Endothelial cell (in vitro differentiated cells): ENCODE results near the gene RCBTB1. TPM values are rescaled to one million over a fixed set of nuclear protein-coding genes. Genes with fewer than 3 reads are reported as not detected.
"Not testable (repeated sequence)": the region's sequence is repeated elsewhere in the genome, so short reads cannot be mapped to it uniquely, and the experiment has no call there.

Experiments used
- DNase-seq: peaks from one replicate; pipeline ENCODE4 v3.0.0; 2021; ENCODE audit warnings: low spot score
- H3K27ac Mint-ChIP-seq: one replicate; pipeline ENCODE4 v1.8.0; 2021; ENCODE audit warnings: mixed read lengths, inconsistent platforms; ENCODE audit not compliant: unreplicated experiment
- H3K27me3 Mint-ChIP-seq: one replicate; pipeline ENCODE4 v1.8.0; 2021; ENCODE audit warnings: mild to moderate bottlenecking, moderate library complexity, mixed read lengths, inconsistent platforms; ENCODE audit not compliant: unreplicated experiment
- H3K36me3 Mint-ChIP-seq: one replicate; pipeline ENCODE4 v1.8.0; 2021; ENCODE audit warnings: mild to moderate bottlenecking, low read depth, mixed read lengths, inconsistent platforms; ENCODE audit not compliant: unreplicated experiment
- H3K4me1 Mint-ChIP-seq: one replicate; pipeline ENCODE4 v1.8.0; 2021; ENCODE audit warnings: mild to moderate bottlenecking, mixed read lengths, inconsistent platforms; ENCODE audit not compliant: unreplicated experiment
- H3K4me3 Mint-ChIP-seq: one replicate; pipeline ENCODE4 v1.8.0; 2021; ENCODE audit warnings: mild to moderate bottlenecking, mixed read lengths, inconsistent platforms; ENCODE audit not compliant: unreplicated experiment
- H3K9me3 Mint-ChIP-seq: one replicate; pipeline ENCODE4 v1.8.0; 2021; ENCODE audit warnings: mixed read lengths, inconsistent platforms; ENCODE audit not compliant: unreplicated experiment
- total RNA-seq: library from RNA; stranded (reverse); fragmentation: NEBNext Ultra II Directional; extraction: Animal tissue kit (Norgen Biotek cat#: 25700); gene quantifications from one replicate; pipeline ENCODE4 v1.2.1, GENCODE V29; 2021; ENCODE audit not compliant: unreplicated experiment
- TF ChIP-seq, protein P1 (sequence below): fragments of 200-600 bp; sonication (generic); IDR thresholded peaks from one replicate; pipeline ENCODE4 v1.5.0; 2021; ENCODE audit warnings: antibody characterized with exemption; ENCODE audit not compliant: unreplicated experiment

Gene RCBTB1
- total RNA-seq, 1 donor from 2014 or later = 41.2 TPM

DNA sequence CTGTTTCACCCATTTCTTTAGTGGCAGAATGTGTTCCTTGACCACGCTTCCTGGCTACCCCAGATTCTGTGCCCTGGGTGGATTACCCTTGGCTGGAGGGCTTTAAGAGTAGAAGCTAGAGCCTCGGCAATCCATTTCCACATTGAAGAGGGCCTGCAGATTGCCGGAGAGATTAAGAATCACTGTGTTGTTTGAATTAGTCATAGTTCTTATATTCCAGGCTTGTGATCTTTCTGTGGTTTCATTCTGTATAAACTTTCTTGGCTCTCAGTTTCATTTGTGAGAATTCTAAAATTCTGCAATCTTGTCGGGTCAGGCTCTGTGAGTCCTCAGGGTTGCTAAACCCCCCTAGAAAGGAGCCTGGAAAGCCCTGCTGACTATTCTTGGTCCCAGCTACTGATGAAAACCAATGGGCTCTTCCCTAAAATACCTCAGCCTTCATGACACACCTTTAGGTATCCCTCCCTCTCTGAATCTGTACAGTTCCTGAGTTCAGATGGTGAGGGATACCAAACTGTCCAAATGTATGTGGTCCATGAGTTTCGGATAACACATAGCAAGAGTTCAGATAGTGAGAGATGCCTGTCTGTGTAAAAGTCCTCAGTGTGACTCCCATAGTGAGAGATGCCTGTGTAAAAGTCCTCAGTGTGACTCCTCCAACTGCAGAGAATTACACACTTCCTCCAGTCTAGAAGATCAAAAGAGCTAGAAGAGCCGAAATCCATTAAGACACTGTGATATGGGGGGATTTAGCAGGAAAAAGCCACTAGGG lies 85.3 kb downstream of the RCBTB1 start:
- TF ChIP-seq, protein P1, sequence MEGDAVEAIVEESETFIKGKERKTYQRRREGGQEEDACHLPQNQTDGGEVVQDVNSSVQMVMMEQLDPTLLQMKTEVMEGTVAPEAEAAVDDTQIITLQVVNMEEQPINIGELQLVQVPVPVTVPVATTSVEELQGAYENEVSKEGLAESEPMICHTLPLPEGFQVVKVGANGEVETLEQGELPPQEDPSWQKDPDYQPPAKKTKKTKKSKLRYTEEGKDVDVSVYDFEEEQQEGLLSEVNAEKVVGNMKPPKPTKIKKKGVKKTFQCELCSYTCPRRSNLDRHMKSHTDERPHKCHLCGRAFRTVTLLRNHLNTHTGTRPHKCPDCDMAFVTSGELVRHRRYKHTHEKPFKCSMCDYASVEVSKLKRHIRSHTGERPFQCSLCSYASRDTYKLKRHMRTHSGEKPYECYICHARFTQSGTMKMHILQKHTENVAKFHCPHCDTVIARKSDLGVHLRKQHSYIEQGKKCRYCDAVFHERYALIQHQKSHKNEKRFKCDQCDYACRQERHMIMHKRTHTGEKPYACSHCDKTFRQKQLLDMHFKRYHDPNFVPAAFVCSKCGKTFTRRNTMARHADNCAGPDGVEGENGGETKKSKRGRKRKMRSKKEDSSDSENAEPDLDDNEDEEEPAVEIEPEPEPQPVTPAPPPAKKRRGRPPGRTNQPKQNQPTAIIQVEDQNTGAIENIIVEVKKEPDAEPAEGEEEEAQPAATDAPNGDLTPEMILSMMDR = no peak
- no peak overlapping the region for H3K4me3 Mint-ChIP-seq
- H3K4me1 Mint-ChIP-seq = peaks cover 5% of the 10 kb centered on the region
- H3K36me3 Mint-ChIP-seq = peaks cover 3% of the 10 kb centered on the region
- no peak overlapping the region for H3K27ac Mint-ChIP-seq
- DNase-seq = no peak
- H3K9me3 Mint-ChIP-seq = no peaks in the 10 kb centered on the region
- peaks cover 8% of the 10 kb centered on the region for H3K27me3 Mint-ChIP-seq

DNA sequence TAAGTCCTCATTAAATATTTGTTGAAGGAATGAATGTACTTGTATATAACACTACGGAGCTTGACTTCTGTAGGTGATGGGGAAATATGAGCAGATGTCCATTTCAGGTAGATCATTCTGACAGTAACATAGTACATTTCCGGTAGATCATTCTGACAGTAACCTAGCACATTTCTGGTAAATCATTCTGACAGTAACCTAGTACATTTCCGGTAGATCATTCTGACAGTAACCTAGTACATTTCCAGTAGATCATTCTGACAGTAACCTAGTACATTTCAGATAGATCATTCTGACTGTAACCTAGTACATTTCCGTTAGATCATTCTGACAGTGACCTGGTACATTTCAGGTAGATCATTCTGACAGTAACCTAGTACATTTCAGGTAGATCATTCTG lies 87.2 kb downstream of the RCBTB1 start:
- Mint-ChIP-seq H3K9me3 (no peaks in the 10 kb centered on the region), H3K4me1 (peaks cover 9% of the 10 kb centered on the region), H3K36me3 (peaks cover 3% of the 10 kb centered on the region), H3K27ac (no peak overlapping the region), H3K4me3 (no peak overlapping the region), H3K27me3 (peaks cover 8% of the 10 kb centered on the region)
- no peak for DNase-seq
- TF ChIP-seq, protein P1 = no peak

GRCh38 chr13:49497272-49497671 lies 88.1 kb downstream of the RCBTB1 start:
- Mint-ChIP-seq H3K4me1 (peaks cover 6% of the 10 kb centered on the region), H3K36me3 (peaks cover 3% of the 10 kb centered on the region), H3K27ac (peak overlapping the region; percentile 27), H3K4me3 (peak overlapping the region; percentile 43), H3K27me3 (peaks cover 4% of the 10 kb centered on the region), H3K9me3 (no peaks in the 10 kb centered on the region)
- no peak for DNase-seq
- TF ChIP-seq, protein P1 = no peak

- peak overlapping the region; percentile 27 for H3K27ac Mint-ChIP-seq
- H3K9me3 Mint-ChIP-seq, DNase-seq, H3K4me1 Mint-ChIP-seq, H3K36me3 Mint-ChIP-seq, H3K27me3 Mint-ChIP-seq: not testable (repeated sequence)
- H3K4me3 Mint-ChIP-seq = peak overlapping the region; percentile 43
These were observed 88.5 kb downstream of the RCBTB1 start for GRCh38 chr13:49496837-49497236.

GRCh38 chr13:49495783-49496762 lies 89.3 kb downstream of the RCBTB1 start, which contains the start of gene PHF11:
Gene PHF11, plus strand, starts transcription at chr13:49495953. Its CDS starts 49 bp downstream, at chr13:49496002.
- no peaks in the 10 kb centered on the region for H3K9me3 Mint-ChIP-seq
- H3K4me1 Mint-ChIP-seq = peaks cover 6% of the 10 kb centered on the region
- H3K27me3 Mint-ChIP-seq = peaks cover 4% of the 10 kb centered on the region
- peaks cover 3% of the 10 kb centered on the region for H3K36me3 Mint-ChIP-seq
- H3K27ac Mint-ChIP-seq = peak within 1 kb of the TSS; percentile 64
- H3K4me3 Mint-ChIP-seq = peak within 1 kb of the TSS; percentile 91
- peak; percentile 53 for DNase-seq
- TF ChIP-seq, protein P1 = peak; percentile 18
